ENCODE data around the gene PHLDB3. TPM values are rescaled to one million over a fixed set of nuclear protein-coding genes. Genes with fewer than 3 reads are reported as not detected.

Gene PHLDB3
- total and polyA plus RNA-seq, 2 of the 13 experiments (the other 11 are each of a cell fraction or from before 2014, with no cell fraction given) = 11.3 to 14.5 TPM

DNA sequence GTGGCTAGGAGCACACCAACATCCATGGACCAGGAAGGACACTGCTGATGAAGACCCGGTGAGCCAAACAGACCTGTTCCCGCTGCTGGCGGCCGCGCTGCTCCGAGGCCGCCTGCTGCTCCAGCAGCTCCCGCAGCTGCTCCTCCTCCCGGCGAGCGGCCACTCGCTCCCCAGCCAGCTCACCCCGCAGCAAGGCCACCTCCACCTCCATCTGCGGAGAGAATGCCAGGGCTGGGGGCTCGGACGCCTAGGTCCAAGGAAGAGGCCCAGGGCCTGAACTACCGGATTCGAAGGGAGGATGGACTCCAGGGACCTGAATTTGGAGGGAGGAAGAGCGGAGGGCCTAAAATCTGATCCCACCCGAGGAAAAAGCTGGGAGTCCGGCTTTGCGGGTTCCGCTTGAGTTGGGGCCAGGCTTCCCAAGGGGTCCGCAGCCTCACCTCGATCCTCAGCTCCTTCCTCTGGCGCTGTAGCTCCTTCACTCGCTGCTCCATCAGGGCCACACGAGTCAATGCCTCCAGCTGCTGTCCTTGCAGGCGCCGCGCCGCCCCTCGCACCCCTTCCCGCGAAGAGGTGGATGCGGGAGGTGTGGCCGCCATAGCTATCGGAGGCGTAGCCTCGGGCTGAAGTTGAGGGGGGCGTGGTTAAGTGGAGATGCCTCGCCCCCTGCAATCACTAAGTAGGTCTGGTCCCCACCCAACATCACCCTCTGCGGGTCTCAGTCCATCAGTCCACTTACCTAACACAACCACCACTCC, 2.7 kb downstream of the PHLDB3 start (continued):
- TF ChIP-seq RORA (CRISPR knock-in tag; IDR thresholded peaks at IDR 0.05) (no peak), NKX3-1 (CRISPR knock-in tag; IDR thresholded peaks at IDR 0.05) (no peak), BCL6 (CRISPR knock-in tag; IDR thresholded peaks at IDR 0.05) (no peak), KAT8 (CRISPR knock-in tag; IDR thresholded peaks at IDR 0.05) (no peak), TBP (CRISPR knock-in tag; IDR thresholded peaks at IDR 0.05) (no peak), ZNF547 (CRISPR knock-in tag; IDR thresholded peaks at IDR 0.05) (no peak), NR2F2 (IDR thresholded peaks at IDR 0.05; ENCODE audit: borderline replicate concordance, low read depth) (no peak), SKIL (CRISPR knock-in tag; IDR thresholded peaks at IDR 0.05; ENCODE audit: borderline replicate concordance) (no peak)
- TF ChIP-seq, protein P1, sequence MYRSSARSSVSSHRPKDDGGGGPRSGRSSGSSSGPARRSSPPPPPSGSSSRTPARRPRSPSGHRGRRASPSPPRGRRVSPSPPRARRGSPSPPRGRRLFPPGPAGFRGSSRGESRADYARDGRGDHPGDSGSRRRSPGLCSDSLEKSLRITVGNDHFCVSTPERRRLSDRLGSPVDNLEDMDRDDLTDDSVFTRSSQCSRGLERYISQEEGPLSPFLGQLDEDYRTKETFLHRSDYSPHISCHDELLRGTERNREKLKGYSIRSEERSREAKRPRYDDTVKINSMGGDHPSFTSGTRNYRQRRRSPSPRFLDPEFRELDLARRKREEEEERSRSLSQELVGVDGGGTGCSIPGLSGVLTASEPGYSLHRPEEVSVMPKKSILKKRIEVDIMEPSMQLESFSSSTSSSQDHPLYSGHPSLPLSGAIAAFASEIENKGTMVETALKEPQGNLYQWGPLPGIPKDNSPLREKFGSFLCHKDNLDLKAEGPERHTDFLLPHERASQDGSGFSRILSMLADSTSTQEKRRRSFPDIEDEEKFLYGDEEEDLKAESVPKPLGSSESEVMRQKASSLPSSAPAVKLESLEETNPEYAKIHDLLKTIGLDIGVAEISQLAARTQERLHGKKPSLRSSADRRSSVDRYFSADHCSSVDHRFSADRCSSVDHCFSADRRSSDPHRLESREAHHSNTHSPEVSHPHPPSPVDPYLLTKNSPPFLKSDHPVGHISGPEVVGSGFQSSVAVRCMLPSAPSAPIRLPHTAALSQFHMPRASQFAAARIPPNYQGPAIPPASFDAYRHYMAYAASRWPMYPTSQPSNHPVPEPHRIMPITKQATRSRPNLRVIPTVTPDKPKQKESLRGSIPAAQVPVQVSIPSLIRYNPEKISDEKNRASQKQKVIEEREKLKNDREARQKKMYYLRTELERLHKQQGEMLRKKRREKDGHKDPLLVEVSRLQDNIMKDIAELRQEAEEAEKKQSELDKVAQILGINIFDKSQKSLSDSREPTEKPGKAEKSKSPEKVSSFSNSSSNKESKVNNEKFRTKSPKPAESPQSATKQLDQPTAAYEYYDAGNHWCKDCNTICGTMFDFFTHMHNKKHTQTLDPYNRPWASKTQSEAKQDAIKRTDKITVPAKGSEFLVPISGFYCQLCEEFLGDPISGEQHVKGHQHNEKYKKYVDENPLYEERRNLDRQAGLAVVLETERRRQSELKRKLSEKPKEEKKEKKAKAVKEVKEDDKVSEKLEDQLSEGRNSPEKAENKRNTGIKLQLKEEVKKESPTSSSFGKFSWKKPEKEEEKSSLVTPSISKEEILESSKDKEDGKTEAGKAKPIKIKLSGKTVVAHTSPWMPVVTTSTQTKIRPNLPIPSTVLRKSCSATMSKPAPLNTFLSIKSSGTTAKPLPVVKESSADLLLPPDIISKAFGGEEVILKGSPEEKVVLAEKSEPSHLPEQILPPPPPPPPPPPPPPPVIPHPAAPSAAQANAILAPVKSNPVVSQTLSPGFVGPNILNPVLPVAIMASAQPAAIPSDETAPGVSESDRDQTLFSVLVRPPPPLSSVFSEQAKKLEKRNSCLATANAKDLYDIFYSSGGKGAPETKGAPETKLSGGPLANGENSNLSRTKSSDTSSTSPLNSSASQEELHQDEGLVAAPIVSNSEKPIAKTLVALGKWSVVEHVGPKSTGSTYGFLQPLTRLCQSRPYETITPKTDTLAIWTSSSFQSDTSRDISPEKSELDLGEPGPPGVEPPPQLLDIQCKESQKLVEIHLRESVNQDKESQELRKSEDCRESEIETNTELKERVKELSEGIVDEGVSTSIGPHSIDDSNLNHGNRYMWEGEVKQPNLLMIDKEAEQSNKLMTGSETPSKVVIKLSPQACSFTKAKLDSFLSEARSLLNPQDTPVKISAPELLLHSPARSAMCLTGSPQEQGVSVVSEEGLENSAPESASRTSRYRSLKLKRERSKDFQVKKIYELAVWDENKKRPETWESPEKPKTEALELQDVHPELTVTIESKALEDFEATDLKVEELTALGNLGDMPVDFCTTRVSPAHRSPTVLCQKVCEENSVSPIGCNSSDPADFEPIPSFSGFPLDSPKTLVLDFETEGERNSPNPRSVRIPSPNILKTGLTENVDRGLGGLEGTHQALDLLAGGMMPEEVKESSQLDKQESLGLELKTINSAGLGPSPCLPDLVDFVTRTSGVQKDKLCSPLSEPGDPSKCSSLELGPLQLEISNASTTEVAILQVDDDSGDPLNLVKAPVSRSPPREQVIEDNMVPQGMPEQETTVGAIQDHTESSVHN (CRISPR knock-in tag; IDR thresholded peaks at IDR 0.05) = no peak
